Measurements from ENCODE around the gene TMBIM1.
A peak's percentile ranks its signal among the peaks of the same experiment; 100 is the strongest.
"Not testable (repeated sequence)": the region's sequence is repeated elsewhere in the genome, so short reads cannot be mapped to it uniquely, and the experiment has no call there.

The TMBIM1 gene

GRCh38 chr2:218325566-218326160 is 33.4 kb upstream of the TMBIM1 start:
- Mint-ChIP-seq H3K36me3 (ENCODE audit: low read depth) (no peaks in the 10 kb centered on the region), H3K27ac (no peak overlapping the region), H3K27me3 (ENCODE audit: low read depth) (peaks cover 34% of the 10 kb centered on the region), H3K9me3 (no peaks in the 10 kb centered on the region), H3K4me1 (ENCODE audit: low read depth) (peaks cover 19% of the 10 kb centered on the region), H3K4me3 (no peak overlapping the region)

GRCh38 chr2:218323526-218324472 is 31.5 kb upstream of the TMBIM1 start:
- H3K9me3 Mint-ChIP-seq: no peaks in the 10 kb centered on the region
- peaks cover 16% of the 10 kb centered on the region for H3K4me1 Mint-ChIP-seq (ENCODE audit: low read depth)

DNA sequence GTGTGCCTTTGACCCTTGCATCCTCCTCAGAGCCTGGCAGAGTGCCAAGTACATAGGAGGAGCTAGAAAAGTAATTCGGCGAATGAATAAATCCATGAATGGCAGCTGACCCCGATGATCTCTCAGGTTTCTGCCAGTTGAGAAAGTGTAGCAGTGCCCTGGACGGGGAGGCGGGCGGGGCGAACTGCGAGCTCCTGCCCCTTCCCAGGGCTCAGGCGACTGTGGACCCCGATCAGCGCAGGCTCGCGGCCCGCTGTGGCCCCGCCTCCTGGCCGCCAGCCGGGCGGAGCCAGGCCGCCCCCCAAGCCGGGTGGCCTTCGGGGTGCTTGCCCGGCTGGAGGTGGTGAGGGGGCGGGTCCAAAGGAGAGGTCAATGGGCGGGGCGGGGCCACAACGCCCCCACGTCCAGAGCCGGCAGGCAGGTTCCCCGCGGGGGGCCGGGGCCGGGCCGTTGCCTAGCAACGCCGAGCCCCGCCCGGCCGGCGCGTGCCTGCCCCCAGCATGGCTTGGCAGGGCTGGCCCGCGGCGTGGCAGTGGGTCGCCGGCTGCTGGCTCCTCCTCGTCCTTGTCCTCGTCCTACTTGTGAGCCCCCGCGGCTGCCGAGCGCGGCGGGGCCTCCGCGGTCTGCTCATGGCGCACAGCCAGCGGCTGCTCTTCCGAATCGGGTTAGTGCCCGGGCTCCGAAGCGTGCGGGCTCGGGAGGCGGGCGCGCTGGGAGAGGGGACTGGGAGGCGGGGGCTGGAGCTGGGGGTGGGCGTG is 30.6 kb upstream of the TMBIM1 start:
- Mint-ChIP-seq H3K4me3 (peak overlapping the region; percentile 79), H3K9me3 (no peaks in the 10 kb centered on the region), H3K4me1 (ENCODE audit: low read depth) (peaks cover 19% of the 10 kb centered on the region), H3K27me3 (ENCODE audit: low read depth) (peaks cover 34% of the 10 kb centered on the region), H3K36me3 (ENCODE audit: low read depth) (peaks cover 4% of the 10 kb centered on the region), H3K27ac (no peak overlapping the region)

More at GRCh38 chr2:218323526-218324472, 31.5 kb upstream of the TMBIM1 start:
- Mint-ChIP-seq H3K4me3 (peak overlapping the region; percentile 79), H3K27me3 (ENCODE audit: low read depth) (peaks cover 34% of the 10 kb centered on the region), H3K36me3 (ENCODE audit: low read depth) (no peaks in the 10 kb centered on the region), H3K27ac (no peak overlapping the region)

GRCh38 chr2:218320704-218321336 is 28.5 kb upstream of the TMBIM1 start:
- Mint-ChIP-seq H3K27me3 (ENCODE audit: low read depth) (peaks cover 27% of the 10 kb centered on the region), H3K4me1 (ENCODE audit: low read depth) (peaks cover 34% of the 10 kb centered on the region), H3K9me3 (no peaks in the 10 kb centered on the region), H3K4me3 (no peak overlapping the region), H3K27ac (no peak overlapping the region), H3K36me3 (ENCODE audit: low read depth) (peaks cover 10% of the 10 kb centered on the region)

GRCh38 chr2:218319813-218320365 is 27.6 kb upstream of the TMBIM1 start:
- H3K4me3 Mint-ChIP-seq: no peak overlapping the region
- H3K27me3 Mint-ChIP-seq (ENCODE audit: low read depth): peaks cover 24% of the 10 kb centered on the region
- peaks cover 41% of the 10 kb centered on the region for H3K4me1 Mint-ChIP-seq (ENCODE audit: low read depth)
- H3K9me3 Mint-ChIP-seq: no peaks in the 10 kb centered on the region
- H3K36me3 Mint-ChIP-seq (ENCODE audit: low read depth): peaks cover 10% of the 10 kb centered on the region
- no peak overlapping the region for H3K27ac Mint-ChIP-seq

DNA sequence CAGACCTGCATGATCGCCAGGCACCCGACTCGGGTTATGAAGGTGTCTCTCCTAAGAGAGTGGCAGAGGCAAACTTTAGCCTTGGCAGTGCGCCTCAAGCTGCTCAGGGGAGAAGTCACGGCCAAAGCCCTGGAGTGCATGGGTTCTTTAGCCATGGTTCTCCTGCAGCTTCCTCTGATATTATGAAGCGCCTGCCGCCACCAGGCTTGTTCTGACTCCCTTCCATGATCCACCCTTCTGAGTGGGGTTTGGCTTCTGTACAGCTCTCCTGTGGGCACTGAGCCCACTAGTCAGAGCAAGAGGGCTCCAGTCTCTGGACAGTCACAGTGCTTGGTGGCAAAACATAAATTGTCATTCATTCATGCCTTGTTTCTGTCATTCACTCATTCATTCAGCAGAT is 25.9 kb upstream of the TMBIM1 start:
- Mint-ChIP-seq H3K4me1 (ENCODE audit: low read depth) (peaks cover 35% of the 10 kb centered on the region), H3K27me3 (ENCODE audit: low read depth) (peaks cover 11% of the 10 kb centered on the region), H3K4me3 (no peak overlapping the region), H3K27ac (no peak overlapping the region), H3K36me3 (ENCODE audit: low read depth) (peaks cover 10% of the 10 kb centered on the region), H3K9me3 (no peaks in the 10 kb centered on the region)

- Mint-ChIP-seq H3K27ac (no peak overlapping the region), H3K4me3 (no peak overlapping the region)
Measured at GRCh38 chr2:218317835-218318234, 25.5 kb upstream of the TMBIM1 start.

DNA sequence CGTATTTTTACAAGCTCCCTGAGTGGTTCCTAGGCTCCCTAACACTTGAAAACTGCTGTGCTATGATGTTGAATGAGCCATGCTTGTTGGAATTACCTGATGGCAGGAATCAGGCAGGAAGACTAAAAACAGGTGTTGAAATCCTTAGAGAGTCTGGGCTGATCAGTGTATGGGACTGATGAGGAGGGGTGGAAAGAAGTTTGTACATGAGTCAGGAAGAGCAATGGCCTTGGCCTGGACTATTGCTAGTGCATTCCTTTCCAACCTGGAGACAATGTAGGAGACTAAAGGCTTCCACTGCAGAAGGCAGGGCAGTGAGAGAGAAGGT is 25.0 kb upstream of the TMBIM1 start:
- Mint-ChIP-seq H3K9me3 (no peaks in the 10 kb centered on the region), H3K4me1 (ENCODE audit: low read depth) (peaks cover 32% of the 10 kb centered on the region), H3K4me3 (no peak overlapping the region), H3K36me3 (ENCODE audit: low read depth) (peaks cover 10% of the 10 kb centered on the region), H3K27me3 (ENCODE audit: low read depth) (peaks cover 6% of the 10 kb centered on the region), H3K27ac (peak overlapping the region; percentile 99)

More at GRCh38 chr2:218317835-218318234, 25.5 kb upstream of the TMBIM1 start:
- Mint-ChIP-seq H3K9me3 (no peaks in the 10 kb centered on the region), H3K27me3 (ENCODE audit: low read depth) (peaks cover 11% of the 10 kb centered on the region), H3K36me3 (ENCODE audit: low read depth) (peaks cover 10% of the 10 kb centered on the region), H3K4me1 (ENCODE audit: low read depth) (peaks cover 35% of the 10 kb centered on the region)

DNA sequence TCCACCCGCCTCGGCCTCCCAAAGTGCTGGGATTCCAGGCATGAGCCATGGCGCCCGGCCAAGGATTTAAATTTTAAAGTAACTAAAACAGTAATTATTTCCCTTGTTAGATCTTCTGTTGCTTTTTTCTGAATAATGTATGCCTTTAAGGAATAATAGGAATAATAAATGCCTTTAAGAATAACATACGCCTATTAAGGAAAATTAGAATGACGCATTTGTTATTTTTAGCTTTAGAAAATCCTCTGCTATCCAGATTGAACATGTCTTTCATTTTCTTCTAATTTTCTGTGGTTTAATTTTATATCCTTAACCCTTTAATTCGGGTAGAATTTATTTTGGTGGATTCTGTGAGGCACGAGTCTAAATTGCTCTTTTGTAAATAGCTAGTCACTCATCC is 23.1 kb upstream of the TMBIM1 start:
- H3K36me3 Mint-ChIP-seq (ENCODE audit: low read depth): peaks cover 10% of the 10 kb centered on the region
- H3K4me1 Mint-ChIP-seq (ENCODE audit: low read depth): peaks cover 25% of the 10 kb centered on the region
- H3K27me3 Mint-ChIP-seq (ENCODE audit: low read depth): no peaks in the 10 kb centered on the region
- H3K27ac Mint-ChIP-seq: peak overlapping the region; percentile 99
- H3K9me3 Mint-ChIP-seq: no peaks in the 10 kb centered on the region
- H3K4me3 Mint-ChIP-seq: no peak overlapping the region

DNA sequence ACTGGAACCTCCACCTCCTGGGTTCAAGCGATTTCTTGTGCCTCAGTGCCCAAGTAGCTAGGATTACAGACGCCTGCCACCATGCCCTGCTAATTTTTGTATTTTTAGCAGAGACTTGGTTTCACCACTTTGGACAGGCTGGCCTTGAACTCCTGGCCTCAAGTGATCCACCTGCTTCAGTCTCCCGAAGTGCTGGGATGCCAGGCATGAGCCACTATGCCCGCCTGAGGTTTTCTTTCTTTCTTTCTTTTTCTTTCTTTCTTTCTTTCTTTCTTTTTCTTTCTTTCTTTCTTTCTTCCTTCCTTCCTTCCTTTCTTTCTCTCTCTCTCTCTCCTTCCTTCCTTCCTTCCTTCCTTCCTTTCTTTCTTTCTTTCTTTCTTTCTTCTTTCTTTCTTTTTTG is 22.5 kb upstream of the TMBIM1 start:
- not testable (repeated sequence) for H3K27me3 Mint-ChIP-seq (ENCODE audit: low read depth); H3K27ac Mint-ChIP-seq; H3K4me3 Mint-ChIP-seq; H3K36me3 Mint-ChIP-seq (ENCODE audit: low read depth); H3K9me3 Mint-ChIP-seq
- peaks cover 25% of the 10 kb centered on the region for H3K4me1 Mint-ChIP-seq (ENCODE audit: low read depth)

- no peaks in the 10 kb centered on the region for H3K27me3 Mint-ChIP-seq (ENCODE audit: low read depth)
Measured at GRCh38 chr2:218313356-218313755, 21.1 kb upstream of the TMBIM1 start.

DNA sequence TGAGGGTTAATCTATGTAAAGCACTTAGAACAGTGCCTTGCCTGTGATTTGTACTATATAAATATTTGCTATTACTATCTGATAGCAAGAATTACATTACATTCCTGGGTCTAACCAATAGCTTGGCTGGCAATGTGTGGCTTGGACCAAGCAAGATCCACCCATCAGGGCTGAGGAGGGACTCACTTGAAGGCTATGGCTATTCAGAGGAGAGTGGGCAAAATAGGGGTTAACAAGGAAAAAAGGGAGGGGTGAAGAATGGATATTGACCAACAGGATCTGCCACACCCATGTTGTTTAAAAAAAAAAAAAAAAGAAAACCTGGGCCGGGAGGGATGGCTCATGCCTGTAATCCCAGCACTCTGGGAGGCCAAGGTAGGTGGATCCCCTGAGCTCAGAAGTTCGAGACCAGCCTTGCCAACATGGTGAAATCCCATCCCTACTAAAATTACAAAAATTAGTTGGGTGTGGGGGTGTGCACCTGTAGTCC is 20.0 kb upstream of the TMBIM1 start:
- H3K4me1 Mint-ChIP-seq (ENCODE audit: low read depth): peaks cover 20% of the 10 kb centered on the region
- H3K36me3 Mint-ChIP-seq (ENCODE audit: low read depth): peaks cover 5% of the 10 kb centered on the region
- no peaks in the 10 kb centered on the region for H3K9me3 Mint-ChIP-seq
- no peak overlapping the region for H3K4me3 Mint-ChIP-seq
- H3K27me3 Mint-ChIP-seq (ENCODE audit: low read depth): no peaks in the 10 kb centered on the region
- no peak overlapping the region for H3K27ac Mint-ChIP-seq

More at GRCh38 chr2:218313356-218313755, 21.1 kb upstream of the TMBIM1 start:
- Mint-ChIP-seq H3K36me3 (ENCODE audit: low read depth) (peaks cover 7% of the 10 kb centered on the region), H3K4me1 (ENCODE audit: low read depth) (peaks cover 24% of the 10 kb centered on the region), H3K9me3 (no peaks in the 10 kb centered on the region), H3K4me3 (no peak overlapping the region), H3K27ac (no peak overlapping the region)

DNA sequence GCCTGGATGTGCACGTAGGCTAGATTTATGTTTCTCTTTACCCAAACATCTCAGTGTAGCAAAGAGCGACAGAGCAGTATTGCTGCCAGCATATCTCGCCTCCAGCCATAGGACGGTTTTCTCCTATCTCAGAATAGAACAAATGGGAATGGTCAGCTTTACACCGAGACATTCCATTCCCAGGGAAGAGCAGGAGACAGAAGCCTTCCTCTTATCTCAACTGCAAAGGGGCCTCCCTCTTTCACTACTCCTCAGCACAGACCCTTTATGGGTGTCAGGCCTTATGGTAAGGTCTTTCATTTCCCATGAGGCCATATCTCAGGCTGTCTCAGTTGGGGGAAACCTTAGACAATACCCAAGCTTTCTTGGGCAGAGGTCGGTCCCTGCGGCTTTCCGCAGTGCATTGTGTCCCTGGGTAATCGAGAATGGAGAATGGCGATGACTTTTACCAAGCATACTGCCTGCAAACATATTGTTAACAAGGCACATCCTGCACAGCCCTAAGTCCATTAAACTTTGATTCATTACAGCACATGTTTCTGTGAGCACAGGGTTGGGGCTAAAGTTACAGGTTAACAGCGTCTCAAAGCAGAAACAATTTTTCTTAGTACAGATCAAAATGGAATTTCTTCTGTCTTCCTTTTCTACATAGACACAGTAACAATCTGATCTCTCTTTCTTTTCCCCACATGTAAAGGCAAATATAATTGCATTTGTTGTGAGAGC is 19.4 kb upstream of the TMBIM1 start:
- not testable (repeated sequence) for H3K27me3 Mint-ChIP-seq (ENCODE audit: low read depth); H3K36me3 Mint-ChIP-seq (ENCODE audit: low read depth); H3K27ac Mint-ChIP-seq; H3K4me3 Mint-ChIP-seq; H3K9me3 Mint-ChIP-seq
- H3K4me1 Mint-ChIP-seq (ENCODE audit: low read depth): peaks cover 15% of the 10 kb centered on the region

All from T-helper 1 cell treated with Interleukin-12 subunit alpha and Interleukin-12 subunit beta and Interleukin-4 antibody, amounts not matched to agents 30 μg/mL and 1 μg/mL, for 36 hours (primary cell).